ENCODE results near the gene ROR1. TPM values are rescaled to one million over a fixed set of nuclear protein-coding genes. Genes with fewer than 3 reads are reported as not detected.

ROR1 gene
- total and polyA plus RNA-seq, 2 donors (not counting 3 experiments of a cell fraction or from before 2014, with no cell fraction given): 2.6 to 3.5 TPM

DNA sequence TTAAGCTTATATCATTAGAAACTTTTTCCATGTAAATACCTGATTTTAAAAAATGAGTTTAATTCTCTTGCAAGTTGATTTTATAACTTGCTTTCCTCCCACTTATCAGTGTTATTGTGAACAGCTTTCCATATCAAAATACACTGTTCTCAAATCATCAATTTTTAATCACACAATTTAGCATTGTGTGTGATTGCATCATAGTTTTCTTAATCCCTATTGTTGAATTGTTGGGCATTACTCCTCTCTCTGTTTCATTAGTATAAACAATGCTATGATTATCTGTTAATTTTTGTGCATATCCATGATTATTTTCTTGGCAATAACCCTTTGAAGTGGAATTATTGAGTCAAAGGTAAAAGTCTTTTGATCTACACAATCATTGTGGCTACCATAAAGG is 48.7 kb downstream of the ROR1 start:
- Histone ChIP-seq H3K4me2 (ENCODE audit: insufficient read depth, low read length) (no peak overlapping the region), H2AFZ (ENCODE audit: low read depth, low read length) (no peak overlapping the region), H3K9me1 (replicated peaks; ENCODE audit: control insufficient read depth, extremely low read depth, insufficient read depth, low read length) (no peaks in the 10 kb centered on the region), H3K27me3 (ENCODE audit: control insufficient read depth in 2 of 2, insufficient read depth in 2 of 2, low read length in 2 of 2) (no peaks in the 10 kb centered on the region), H4K20me1 (replicated peaks; ENCODE audit: control insufficient read depth, extremely low read depth, insufficient read depth, low read length) (no peaks in the 10 kb centered on the region), H3K79me2 (ENCODE audit: control insufficient read depth, insufficient read depth, low read length) (no peaks in the 10 kb centered on the region), H3K9ac (replicated peaks; ENCODE audit: extremely low read depth, insufficient read depth, low read length) (no peak overlapping the region), H3K4me1 (ENCODE audit: control insufficient read depth, extremely low read depth, insufficient read depth, low read length) (no peaks in the 10 kb centered on the region), H3K27ac (ENCODE audit: insufficient read depth, low read depth, low read length) (no peak overlapping the region), H3K36me3 (ENCODE audit: control insufficient read depth in 2 of 2, extremely low read depth in 1 of 2, insufficient read depth in 2 of 2, low read length in 2 of 2) (no peaks in the 10 kb centered on the region), H3K9me3 (replicated peaks; ENCODE audit: control insufficient read depth, insufficient read depth, low read length) (no peaks in the 10 kb centered on the region), H3K4me3 (replicated peaks in 1 of 3; ENCODE audit: insufficient read depth in 1 of 3, low read depth in 1 of 3, low read length in 3 of 3) (no peak overlapping the region)
- BruUV-seq (replicated peaks): no TSS peak
- dilution Hi-C loops (cut with MboI; ENCODE audit: extremely low pct_ligation_motif_present, low sequenced_read_pairs) (no loop called here), intact Hi-C loops (cut with micrococcal nuclease) (no loop called here)
- TF ChIP-seq MAX (IDR thresholded peaks at IDR 0.05; ENCODE audit: insufficient read depth, insufficient read length) (no peak), JUN (IDR thresholded peaks at IDR 0.05; ENCODE audit: borderline replicate concordance, insufficient read depth, insufficient read length, low read depth) (no peak), EZH2 (IDR thresholded peaks at IDR 0.05; ENCODE audit: borderline replicate concordance, low read depth, low read length, severe bottlenecking) (no peak), POLR2AphosphoS5 (IDR thresholded peaks at IDR 0.05; ENCODE audit: insufficient read depth, low read depth, low read length) (no peak), FOS (IDR thresholded peaks at IDR 0.05; ENCODE audit: borderline replicate concordance, insufficient read depth, low read length) (no peak), MYC (IDR thresholded peaks at IDR 0.05; ENCODE audit: low read depth, low read length) (no peak), POLR2A (IDR thresholded peaks at IDR 0.05; ENCODE audit: low read depth, low read length) (no peak), GATA2 (IDR thresholded peaks at IDR 0.05; ENCODE audit: insufficient read depth, insufficient read length, low read depth, low read length) (no peak)
- TF ChIP-seq, protein P1, sequence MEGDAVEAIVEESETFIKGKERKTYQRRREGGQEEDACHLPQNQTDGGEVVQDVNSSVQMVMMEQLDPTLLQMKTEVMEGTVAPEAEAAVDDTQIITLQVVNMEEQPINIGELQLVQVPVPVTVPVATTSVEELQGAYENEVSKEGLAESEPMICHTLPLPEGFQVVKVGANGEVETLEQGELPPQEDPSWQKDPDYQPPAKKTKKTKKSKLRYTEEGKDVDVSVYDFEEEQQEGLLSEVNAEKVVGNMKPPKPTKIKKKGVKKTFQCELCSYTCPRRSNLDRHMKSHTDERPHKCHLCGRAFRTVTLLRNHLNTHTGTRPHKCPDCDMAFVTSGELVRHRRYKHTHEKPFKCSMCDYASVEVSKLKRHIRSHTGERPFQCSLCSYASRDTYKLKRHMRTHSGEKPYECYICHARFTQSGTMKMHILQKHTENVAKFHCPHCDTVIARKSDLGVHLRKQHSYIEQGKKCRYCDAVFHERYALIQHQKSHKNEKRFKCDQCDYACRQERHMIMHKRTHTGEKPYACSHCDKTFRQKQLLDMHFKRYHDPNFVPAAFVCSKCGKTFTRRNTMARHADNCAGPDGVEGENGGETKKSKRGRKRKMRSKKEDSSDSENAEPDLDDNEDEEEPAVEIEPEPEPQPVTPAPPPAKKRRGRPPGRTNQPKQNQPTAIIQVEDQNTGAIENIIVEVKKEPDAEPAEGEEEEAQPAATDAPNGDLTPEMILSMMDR (IDR thresholded peaks at IDR 0.05; ENCODE audit: extremely low read depth in 1 of 2, insufficient read depth in 1 of 2, low read depth in 1 of 2, low read length in 2 of 2): no peak
- FAIRE-seq: no peak
- POLR2A ChIA-PET: no interaction called here
- CTCF ChIA-PET: interaction anchor here (1.1 to 1.6 kb wide), 3 partner anchors 9 to 131 kb away, joined by 3 to 8 read pairs (median 4); no protein-coding TSS in a partner anchor
- no peak for DNase-seq (ENCODE audit: low read depth, low spot score)

Measured in endothelial cell of umbilical vein (primary cell).